Measurements from ENCODE around the gene ACOT7. TPM values are rescaled to one million over a fixed set of nuclear protein-coding genes. Genes with fewer than 3 reads are reported as not detected.
"Not testable (repeated sequence)": the region's sequence is repeated elsewhere in the genome, so short reads cannot be mapped to it uniquely, and the experiment has no call there.

Gene ACOT7
- total RNA-seq, 2 experiments from 2014 or later = 97.0 to 102 TPM

GRCh38 chr1:6317098-6317760, 76.3 kb downstream of the ACOT7 start:
- H3K27ac Mint-ChIP-seq = no peak overlapping the region
- H3K4me3 Mint-ChIP-seq = no peak overlapping the region
- no peak for ATAC-seq
- H3K27me3 Mint-ChIP-seq (ENCODE audit: low read depth) = no peaks in the 10 kb centered on the region
- CTCF ChIA-PET = interaction anchor here (0.9 to 1.2 kb wide), 2 partner anchors 71 to 121 kb away, joined by 3 read pairs; no protein-coding TSS in a partner anchor
- POLR2A ChIA-PET = no interaction called here
- DNase-seq = no peak
- H3K36me3 Mint-ChIP-seq (ENCODE audit: low read depth) = peaks cover 5% of the 10 kb centered on the region
- no peaks in the 10 kb centered on the region for H3K9me3 Mint-ChIP-seq (ENCODE audit: insufficient read depth)
- H3K4me1 Mint-ChIP-seq (ENCODE audit: low read depth) = no peaks in the 10 kb centered on the region

GRCh38 chr1:6316240-6317097, 77.1 kb downstream of the ACOT7 start:
- DNase-seq (no peak), ATAC-seq (no peak)
- H3K27ac Mint-ChIP-seq = no peak overlapping the region
- no peaks in the 10 kb centered on the region for H3K9me3 Mint-ChIP-seq (ENCODE audit: insufficient read depth)
- H3K27me3 Mint-ChIP-seq (ENCODE audit: low read depth) = no peaks in the 10 kb centered on the region
- ChIA-PET POLR2A (interaction anchor here (0.5 kb wide), 1 partner anchor 1448 kb away, joined by 3 read pairs; no protein-coding TSS in a partner anchor), CTCF (interaction anchor here (0.9 to 1.2 kb wide), 3 partner anchors 70 to 122 kb away, joined by 3 read pairs; no protein-coding TSS in a partner anchor)
- no peaks in the 10 kb centered on the region for H3K4me1 Mint-ChIP-seq (ENCODE audit: low read depth)
- peaks cover 5% of the 10 kb centered on the region for H3K36me3 Mint-ChIP-seq (ENCODE audit: low read depth)
- no peak overlapping the region for H3K4me3 Mint-ChIP-seq

- no peaks in the 10 kb centered on the region for H3K27me3 Mint-ChIP-seq (ENCODE audit: low read depth)
- POLR2A ChIA-PET = no interaction called here
- no peak for ATAC-seq
Observed at GRCh38 chr1:6314503-6314902, 79.1 kb downstream of the ACOT7 start.

GRCh38 chr1:6313393-6314200, 80.0 kb downstream of the ACOT7 start:
- no peaks in the 10 kb centered on the region for H3K27me3 Mint-ChIP-seq (ENCODE audit: low read depth)
- POLR2A ChIA-PET = no interaction called here
- CTCF ChIA-PET = no interaction called here
- H3K4me1 Mint-ChIP-seq (ENCODE audit: low read depth) = no peaks in the 10 kb centered on the region
- ATAC-seq (no peak), DNase-seq (no peak)
- H3K4me3 Mint-ChIP-seq = no peak overlapping the region
- no peak overlapping the region for H3K27ac Mint-ChIP-seq
- H3K36me3 Mint-ChIP-seq (ENCODE audit: low read depth) = peaks cover 11% of the 10 kb centered on the region
- no peaks in the 10 kb centered on the region for H3K9me3 Mint-ChIP-seq (ENCODE audit: insufficient read depth)

More at GRCh38 chr1:6314503-6314902, 79.1 kb downstream of the ACOT7 start:
- H3K27ac Mint-ChIP-seq = no peak overlapping the region
- CTCF ChIA-PET = no interaction called here
- H3K4me3 Mint-ChIP-seq = no peak overlapping the region
- H3K36me3 Mint-ChIP-seq (ENCODE audit: low read depth) = peaks cover 5% of the 10 kb centered on the region
- no peaks in the 10 kb centered on the region for H3K4me1 Mint-ChIP-seq (ENCODE audit: low read depth)
- H3K9me3 Mint-ChIP-seq (ENCODE audit: insufficient read depth) = no peaks in the 10 kb centered on the region
- DNase-seq = no peak

GRCh38 chr1:6310116-6310848, 83.3 kb downstream of the ACOT7 start:
- H3K4me1 Mint-ChIP-seq (ENCODE audit: low read depth) = no peaks in the 10 kb centered on the region
- no peak for DNase-seq
- no peak overlapping the region for H3K4me3 Mint-ChIP-seq
- peaks cover 7% of the 10 kb centered on the region for H3K9me3 Mint-ChIP-seq (ENCODE audit: insufficient read depth)
- H3K36me3 Mint-ChIP-seq (ENCODE audit: low read depth) = peaks cover 28% of the 10 kb centered on the region
- ATAC-seq = no peak
- CTCF ChIA-PET = no interaction called here
- POLR2A ChIA-PET = interaction anchor here (0.6 kb wide), 1 partner anchor 34 kb away, joined by 4 read pairs; no protein-coding TSS in a partner anchor
- H3K27me3 Mint-ChIP-seq (ENCODE audit: low read depth) = no peaks in the 10 kb centered on the region
- H3K27ac Mint-ChIP-seq = no peak overlapping the region

GRCh38 chr1:6309564-6309963, 84.0 kb downstream of the ACOT7 start:
- Mint-ChIP-seq H3K9me3 (ENCODE audit: insufficient read depth) (peaks cover 7% of the 10 kb centered on the region), H3K27ac (no peak overlapping the region), H3K27me3 (ENCODE audit: low read depth) (no peaks in the 10 kb centered on the region), H3K36me3 (ENCODE audit: low read depth) (peaks cover 28% of the 10 kb centered on the region), H3K4me3 (no peak overlapping the region), H3K4me1 (ENCODE audit: low read depth) (no peaks in the 10 kb centered on the region)
- POLR2A ChIA-PET = interaction anchor here (0.6 kb wide), 1 partner anchor 33 kb away, joined by 4 read pairs; no protein-coding TSS in a partner anchor
- CTCF ChIA-PET = no interaction called here
- DNase-seq (no peak), ATAC-seq (no peak)

GRCh38 chr1:6308449-6308848, 85.1 kb downstream of the ACOT7 start:
- no peak for DNase-seq
- Mint-ChIP-seq H3K4me3 (no peak overlapping the region), H3K9me3 (ENCODE audit: insufficient read depth) (peaks cover 7% of the 10 kb centered on the region), H3K4me1 (ENCODE audit: low read depth) (no peaks in the 10 kb centered on the region), H3K36me3 (ENCODE audit: low read depth) (peaks cover 28% of the 10 kb centered on the region), H3K27ac (no peak overlapping the region), H3K27me3 (ENCODE audit: low read depth) (no peaks in the 10 kb centered on the region)
- ChIA-PET POLR2A (no interaction called here), CTCF (no interaction called here)
- no peak for ATAC-seq

GRCh38 chr1:6307682-6308081, 85.9 kb downstream of the ACOT7 start:
- ATAC-seq; DNase-seq; H3K27me3 Mint-ChIP-seq (ENCODE audit: low read depth); H3K27ac Mint-ChIP-seq; POLR2A ChIA-PET; CTCF ChIA-PET; H3K4me3 Mint-ChIP-seq; H3K4me1 Mint-ChIP-seq (ENCODE audit: low read depth); H3K9me3 Mint-ChIP-seq (ENCODE audit: insufficient read depth): not testable (repeated sequence)
- H3K36me3 Mint-ChIP-seq (ENCODE audit: low read depth) = peaks cover 28% of the 10 kb centered on the region

GRCh38 chr1:6307099-6307498, 86.5 kb downstream of the ACOT7 start:
- CTCF ChIA-PET = no interaction called here

GRCh38 chr1:6303397-6304012, 90.1 kb downstream of the ACOT7 start:
- ATAC-seq = no peak
- CTCF ChIA-PET = no interaction called here
- H3K27me3 Mint-ChIP-seq (ENCODE audit: low read depth) = no peaks in the 10 kb centered on the region
- no peaks in the 10 kb centered on the region for H3K4me1 Mint-ChIP-seq (ENCODE audit: low read depth)
- POLR2A ChIA-PET = no interaction called here
- H3K9me3 Mint-ChIP-seq (ENCODE audit: insufficient read depth) = peaks cover 7% of the 10 kb centered on the region
- no peak overlapping the region for H3K27ac Mint-ChIP-seq
- no peak for DNase-seq
- H3K4me3 Mint-ChIP-seq = no peak overlapping the region
- H3K36me3 Mint-ChIP-seq (ENCODE audit: low read depth) = peaks cover 23% of the 10 kb centered on the region

More at GRCh38 chr1:6307099-6307498, 86.5 kb downstream of the ACOT7 start:
- H3K27ac Mint-ChIP-seq = no peak overlapping the region
- H3K4me3 Mint-ChIP-seq = no peak overlapping the region
- no peaks in the 10 kb centered on the region for H3K27me3 Mint-ChIP-seq (ENCODE audit: low read depth)
- ATAC-seq (no peak), DNase-seq (no peak)
- peaks cover 7% of the 10 kb centered on the region for H3K9me3 Mint-ChIP-seq (ENCODE audit: insufficient read depth)
- POLR2A ChIA-PET = no interaction called here
- no peaks in the 10 kb centered on the region for H3K4me1 Mint-ChIP-seq (ENCODE audit: low read depth)
- peaks cover 28% of the 10 kb centered on the region for H3K36me3 Mint-ChIP-seq (ENCODE audit: low read depth)

GRCh38 chr1:6302568-6302967, 91.0 kb downstream of the ACOT7 start:
- Mint-ChIP-seq H3K4me1 (ENCODE audit: low read depth) (no peaks in the 10 kb centered on the region), H3K36me3 (ENCODE audit: low read depth) (peaks cover 16% of the 10 kb centered on the region), H3K27ac (no peak overlapping the region), H3K9me3 (ENCODE audit: insufficient read depth) (peaks cover 7% of the 10 kb centered on the region), H3K4me3 (no peak overlapping the region), H3K27me3 (ENCODE audit: low read depth) (no peaks in the 10 kb centered on the region)
- ChIA-PET POLR2A (no interaction called here), CTCF (no interaction called here)
- no peak for DNase-seq
- no peak for ATAC-seq

Measured in activated CD8-positive, alpha-beta T cell treated with anti-CD3 and anti-CD28 coated beads, Interleukin-2, amount 10 ng/mL, durations not matched to agents 7 days and 5 days (primary cell).